GM12878 (cell line): ENCODE results near the gene KLHL36. TPM values are rescaled to one million over a fixed set of nuclear protein-coding genes. Genes with fewer than 3 reads are reported as not detected.

ENCODE experiments used
- BCL11A ChIP-seq: IDR thresholded peaks from 2 replicates; pipeline ENCODE4 v1.6.1; 2011; ENCODE audit warnings: low read depth, low read length
- CBFB ChIP-seq: IDR thresholded peaks from 2 replicates; pipeline ENCODE4 v1.6.1; 2016; ENCODE audit warnings: antibody characterized with exemption, low read depth
- CBX3 ChIP-seq: fragments of 200-600 bp; sonication (generic); IDR thresholded peaks from 2 replicates; pipeline ENCODE4 v1.6.1; 2016; ENCODE audit warnings: low read depth, borderline replicate concordance
- CEBPB ChIP-seq, 2 experiments: fragments of 150-350 bp in 1 of 2; IDR thresholded peaks; 2 replicates each; pipeline ENCODE4 v1.6.1; 2012 to 2014; ENCODE audit warnings: low read depth in 2 of 2, low read length in 2 of 2, borderline replicate concordance in 1 of 2, inconsistent platforms in 1 of 2
- ESRRA ChIP-seq: IDR thresholded peaks from 2 replicates; pipeline ENCODE4 v1.6.1; 2012; ENCODE audit warnings: mild to moderate bottlenecking, low read length, improper control_type of control experiment
- GATAD2B ChIP-seq: fragments of 450-650 bp; conservative IDR thresholded peaks from 2 replicates; pipeline ENCODE4 v1.6.1; 2017; ENCODE audit warnings: low read depth, mild to moderate bottlenecking, moderate library complexity
- HDGF ChIP-seq: fragments of 450-650 bp; IDR thresholded peaks from 2 replicates; pipeline ENCODE4 v1.6.1; 2016; ENCODE audit warnings: antibody characterized with exemption
- IKZF2 ChIP-seq, 2 experiments: fragments of 450-650 bp; IDR thresholded peaks; 2 replicates each; pipeline ENCODE4 v1.6.1; 2017; ENCODE audit warnings: mild to moderate bottlenecking in 2 of 2, moderate library complexity in 2 of 2
- IRF5 ChIP-seq: fragments of 450-650 bp; IDR thresholded peaks from 2 replicates; pipeline ENCODE4 v1.6.1; 2017; ENCODE audit warnings: borderline replicate concordance
- KAT2A ChIP-seq: conservative IDR thresholded peaks from 2 replicates; pipeline ENCODE4 v1.6.1; 2011; ENCODE audit warnings: low read depth, low read length; ENCODE audit not compliant: control insufficient read depth
- MAX ChIP-seq: IDR thresholded peaks from 2 replicates; pipeline ENCODE4 v1.6.1; 2012; ENCODE audit warnings: low read depth, low read length, improper control_type of control experiment
- NBN ChIP-seq: fragments of 450-650 bp; IDR thresholded peaks from 2 replicates; pipeline ENCODE4 v1.6.1; 2016
- NR2C2 ChIP-seq: IDR thresholded peaks from 2 replicates; pipeline ENCODE4 v1.6.1; 2011; ENCODE audit warnings: borderline replicate concordance, low read depth; ENCODE audit not compliant: control insufficient read depth, insufficient read length
- PKNOX1 ChIP-seq: fragments of 450-650 bp; IDR thresholded peaks from 2 replicates; pipeline ENCODE4 v1.6.1; 2016; ENCODE audit warnings: mild to moderate bottlenecking
- RAD21 ChIP-seq: IDR thresholded peaks from 2 replicates; pipeline ENCODE4 v1.6.1; 2011; ENCODE audit warnings: mild to moderate bottlenecking, low read depth, low read length, moderate library complexity; ENCODE audit not compliant: insufficient read depth
- RCOR1 ChIP-seq: conservative IDR thresholded peaks from 2 replicates; pipeline ENCODE4 v1.6.1; 2012; ENCODE audit warnings: low read depth, low read length, improper control_type of control experiment
- RELA ChIP-seq: fragments of 450-650 bp; IDR thresholded peaks from 2 replicates; pipeline ENCODE4 v1.8.0; 2014; ENCODE audit warnings: borderline replicate concordance; ENCODE audit not compliant: partially characterized antibody
- RFX5 ChIP-seq: IDR thresholded peaks from 2 replicates; pipeline ENCODE4 v1.6.1; 2011; ENCODE audit warnings: low read depth, low read length, improper control_type of control experiment
- SMAD5 ChIP-seq: IDR thresholded peaks from 2 replicates; pipeline ENCODE4 v1.6.1; 2016; ENCODE audit warnings: antibody characterized with exemption, low read depth
- STAT3 ChIP-seq: IDR thresholded peaks from 2 replicates; pipeline ENCODE4 v1.6.1; 2011; ENCODE audit warnings: low read depth, low read length, improper control_type of control experiment
- TCF3 ChIP-seq: IDR thresholded peaks from 2 replicates; pipeline ENCODE4 v1.6.1; 2012; ENCODE audit warnings: low read depth, mild to moderate bottlenecking, low read length, borderline replicate concordance; ENCODE audit not compliant: insufficient read depth
- ZNF274 ChIP-seq: IDR thresholded peaks from one replicate; pipeline ENCODE4 v1.8.0; 2011; ENCODE audit not compliant: insufficient read length, insufficient read depth
- ZZZ3 ChIP-seq: IDR thresholded peaks from 2 replicates; pipeline ENCODE4 v1.6.1; 2011; ENCODE audit warnings: low read depth; ENCODE audit not compliant: control insufficient read depth, insufficient read length
- polyA plus RNA-seq, 11 experiments: library from polyadenylated mRNA; depleted of rRNA in 4 of 11; unstranded in 6 of 11; stranded (reverse) in 5 of 11; fragments of >200 nt; fragmentation: Nextera tagmentation in 4 of 11; fragmentation: Illumina TruSeq in 1 of 11; extraction: Ambion mirVana in 4 of 11; extraction: Trizol in 1 of 11; gene quantifications; 1 replicate in 1 of 11; 2 replicates in 10 of 11; pipeline versions ENCODE4 v1.2.1 to v1.2.3, GENCODE V29; 2011 to 2016; ENCODE audit warnings: inconsistent platforms in 2 of 11, missing spikeins in 2 of 11, low read depth in 1 of 11
- total RNA-seq, 4 experiments: library from RNA; depleted of rRNA in 3 of 4; stranded (reverse); fragments of >200 nt in 3 of 4; fragmentation: Illumina TruSeq in 1 of 4; extraction: Trizol in 1 of 4; gene quantifications; 2 replicates each; pipeline versions ENCODE4 v1.2.1 to v1.2.3, GENCODE V29; 2013 to 2021
- TF ChIP-seq, protein P1 (sequence below): IDR thresholded peaks from 2 replicates; pipeline ENCODE4 v1.6.1; 2012; ENCODE audit warnings: low read length, inconsistent platforms
- TF ChIP-seq, protein P2 (sequence below): fragments of 450-650 bp; IDR thresholded peaks from 2 replicates; pipeline ENCODE4 v1.6.1; 2017; ENCODE audit warnings: low read depth, mild to moderate bottlenecking, moderate library complexity
- TF ChIP-seq, protein P3 (sequence below): IDR thresholded peaks from 2 replicates; pipeline ENCODE4 v1.6.1; 2012; ENCODE audit warnings: low read depth, low read length, improper control_type of control experiment

KLHL36 gene
- total and polyA plus RNA-seq, 10 of the 15 experiments (the other 5 are each of a cell fraction or from before 2014, with no cell fraction given) = 2.6 to 45.3 (median 16.8) TPM

GRCh38 chr16:84607694-84608093, 40.6 kb upstream of the KLHL36 start (continued):
- TF ChIP-seq RAD21 (no peak), RCOR1 (no peak), STAT3 (no peak), ESRRA (peak; percentile 92), CBX3 (no peak), IKZF2 (IDR thresholded peaks at IDR 0.05) (peak; percentile 69 to 75; a peak in 3 of 4 replicates), NBN (peak; percentile 70), RELA (no peak), RFX5 (no peak), KAT2A (no peak), BCL11A (0 out of 2 replicates have a peak, but pooled peaks have one; percentile 18), ZZZ3 (no peak), PKNOX1 (peak; percentile 82), IRF5 (no peak), CBFB (no peak), HDGF (peak; percentile 97), ZNF274 (no peak), TCF3 (no peak), MAX (no peak), SMAD5 (no peak), CEBPB (IDR thresholded peaks at IDR 0.05; ENCODE audit: borderline replicate concordance in 1 of 2, low read depth in 2 of 2, low read length in 2 of 2) (no peak), NR2C2 (no peak), GATAD2B (no peak)
- TF ChIP-seq, protein P1, sequence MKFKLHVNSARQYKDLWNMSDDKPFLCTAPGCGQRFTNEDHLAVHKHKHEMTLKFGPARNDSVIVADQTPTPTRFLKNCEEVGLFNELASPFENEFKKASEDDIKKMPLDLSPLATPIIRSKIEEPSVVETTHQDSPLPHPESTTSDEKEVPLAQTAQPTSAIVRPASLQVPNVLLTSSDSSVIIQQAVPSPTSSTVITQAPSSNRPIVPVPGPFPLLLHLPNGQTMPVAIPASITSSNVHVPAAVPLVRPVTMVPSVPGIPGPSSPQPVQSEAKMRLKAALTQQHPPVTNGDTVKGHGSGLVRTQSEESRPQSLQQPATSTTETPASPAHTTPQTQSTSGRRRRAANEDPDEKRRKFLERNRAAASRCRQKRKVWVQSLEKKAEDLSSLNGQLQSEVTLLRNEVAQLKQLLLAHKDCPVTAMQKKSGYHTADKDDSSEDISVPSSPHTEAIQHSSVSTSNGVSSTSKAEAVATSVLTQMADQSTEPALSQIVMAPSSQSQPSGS = no peak
- TF ChIP-seq, protein P2, sequence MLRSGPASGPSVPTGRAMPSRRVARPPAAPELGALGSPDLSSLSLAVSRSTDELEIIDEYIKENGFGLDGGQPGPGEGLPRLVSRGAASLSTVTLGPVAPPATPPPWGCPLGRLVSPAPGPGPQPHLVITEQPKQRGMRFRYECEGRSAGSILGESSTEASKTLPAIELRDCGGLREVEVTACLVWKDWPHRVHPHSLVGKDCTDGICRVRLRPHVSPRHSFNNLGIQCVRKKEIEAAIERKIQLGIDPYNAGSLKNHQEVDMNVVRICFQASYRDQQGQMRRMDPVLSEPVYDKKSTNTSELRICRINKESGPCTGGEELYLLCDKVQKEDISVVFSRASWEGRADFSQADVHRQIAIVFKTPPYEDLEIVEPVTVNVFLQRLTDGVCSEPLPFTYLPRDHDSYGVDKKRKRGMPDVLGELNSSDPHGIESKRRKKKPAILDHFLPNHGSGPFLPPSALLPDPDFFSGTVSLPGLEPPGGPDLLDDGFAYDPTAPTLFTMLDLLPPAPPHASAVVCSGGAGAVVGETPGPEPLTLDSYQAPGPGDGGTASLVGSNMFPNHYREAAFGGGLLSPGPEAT = peak; percentile 45; the same call in 1 of the 2 replicates
- TF ChIP-seq, protein P3, sequence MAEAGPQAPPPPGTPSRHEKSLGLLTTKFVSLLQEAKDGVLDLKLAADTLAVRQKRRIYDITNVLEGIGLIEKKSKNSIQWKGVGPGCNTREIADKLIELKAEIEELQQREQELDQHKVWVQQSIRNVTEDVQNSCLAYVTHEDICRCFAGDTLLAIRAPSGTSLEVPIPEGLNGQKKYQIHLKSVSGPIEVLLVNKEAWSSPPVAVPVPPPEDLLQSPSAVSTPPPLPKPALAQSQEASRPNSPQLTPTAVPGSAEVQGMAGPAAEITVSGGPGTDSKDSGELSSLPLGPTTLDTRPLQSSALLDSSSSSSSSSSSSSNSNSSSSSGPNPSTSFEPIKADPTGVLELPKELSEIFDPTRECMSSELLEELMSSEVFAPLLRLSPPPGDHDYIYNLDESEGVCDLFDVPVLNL = no peak
